ENCODE data around the gene FASTKD1.
"Not testable (repeated sequence)": the region's sequence is repeated elsewhere in the genome, so short reads cannot be mapped to it uniquely, and the experiment has no call there.

DNA sequence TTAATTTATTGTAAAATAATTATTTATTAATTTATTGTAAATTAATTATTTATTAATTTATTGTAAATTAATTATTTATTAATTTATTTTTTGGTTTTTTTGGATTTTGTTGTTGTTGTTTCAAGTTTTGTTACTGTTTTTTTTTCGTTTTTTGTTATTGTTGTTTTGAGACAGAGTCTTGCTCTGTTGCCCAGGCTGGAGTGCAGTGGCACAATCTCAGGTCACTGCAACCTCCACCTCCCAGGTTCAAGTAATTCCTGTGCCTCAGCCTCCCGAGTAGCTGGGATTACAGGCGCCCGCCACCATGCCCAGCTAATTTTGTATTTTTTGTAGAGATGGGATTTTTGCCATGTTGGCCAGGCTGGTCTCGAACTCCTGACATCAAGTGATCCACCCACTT, 11.6 kb downstream of the FASTKD1 start:
- not testable (repeated sequence) for TF ChIP-seq BCL11A (tag by site-specific recombination; IDR thresholded peaks at IDR 0.05; ENCODE audit: low read depth); ZNF792 (tag by site-specific recombination; IDR thresholded peaks at IDR 0.05); ZNF341 (tag by site-specific recombination; IDR thresholded peaks at IDR 0.05; ENCODE audit: low read depth); ZFP41 (tag by site-specific recombination; IDR thresholded peaks at IDR 0.05; ENCODE audit: borderline replicate concordance); EGR2 (tag by site-specific recombination; IDR thresholded peaks at IDR 0.05; ENCODE audit: low read depth); KLF9 (tag by site-specific recombination; IDR thresholded peaks at IDR 0.05; ENCODE audit: low read depth)
- TF ChIP-seq, protein P1, sequence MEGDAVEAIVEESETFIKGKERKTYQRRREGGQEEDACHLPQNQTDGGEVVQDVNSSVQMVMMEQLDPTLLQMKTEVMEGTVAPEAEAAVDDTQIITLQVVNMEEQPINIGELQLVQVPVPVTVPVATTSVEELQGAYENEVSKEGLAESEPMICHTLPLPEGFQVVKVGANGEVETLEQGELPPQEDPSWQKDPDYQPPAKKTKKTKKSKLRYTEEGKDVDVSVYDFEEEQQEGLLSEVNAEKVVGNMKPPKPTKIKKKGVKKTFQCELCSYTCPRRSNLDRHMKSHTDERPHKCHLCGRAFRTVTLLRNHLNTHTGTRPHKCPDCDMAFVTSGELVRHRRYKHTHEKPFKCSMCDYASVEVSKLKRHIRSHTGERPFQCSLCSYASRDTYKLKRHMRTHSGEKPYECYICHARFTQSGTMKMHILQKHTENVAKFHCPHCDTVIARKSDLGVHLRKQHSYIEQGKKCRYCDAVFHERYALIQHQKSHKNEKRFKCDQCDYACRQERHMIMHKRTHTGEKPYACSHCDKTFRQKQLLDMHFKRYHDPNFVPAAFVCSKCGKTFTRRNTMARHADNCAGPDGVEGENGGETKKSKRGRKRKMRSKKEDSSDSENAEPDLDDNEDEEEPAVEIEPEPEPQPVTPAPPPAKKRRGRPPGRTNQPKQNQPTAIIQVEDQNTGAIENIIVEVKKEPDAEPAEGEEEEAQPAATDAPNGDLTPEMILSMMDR (tag by site-specific recombination; IDR thresholded peaks at IDR 0.05), result not testable (repeated sequence)

Measured in HEK293 (cell line).